Mesodermal cell (in vitro differentiated cells): ENCODE data around the gene ANKRD36C.
"Not testable (repeated sequence)": the region's sequence is repeated elsewhere in the genome, so short reads cannot be mapped to it uniquely, and the experiment has no call there.

Source experiments
- H3K27ac ChIP-seq: 2 replicates; pipeline ENCODE4 v1.7.0; 2013; ENCODE audit warnings: mild to moderate bottlenecking, low read depth, low read length, moderate library complexity; ENCODE audit not compliant: severe bottlenecking
- H3K36me3 ChIP-seq: 2 replicates; pipeline ENCODE4 v1.7.1; 2013; ENCODE audit warnings: mild to moderate bottlenecking, low read length, moderate library complexity; ENCODE audit not compliant: control insufficient read depth, insufficient read depth
- H3K4me1 ChIP-seq: one replicate; pipeline ENCODE4 v1.7.1; 2013; ENCODE audit warnings: mild to moderate bottlenecking, low read length; ENCODE audit not compliant: insufficient read depth, control insufficient read depth, poor library complexity, severe bottlenecking
- H3K4me3 ChIP-seq: 2 replicates; pipeline ENCODE4 v1.7.0; 2013; ENCODE audit warnings: low read length, control low read depth, mild to moderate bottlenecking; ENCODE audit not compliant: insufficient read depth, poor library complexity, severe bottlenecking; ENCODE audit errors: extremely low read depth
- H3K9me3 ChIP-seq: 2 replicates; pipeline ENCODE4 v1.7.1; 2013; ENCODE audit warnings: mild to moderate bottlenecking, low read length, moderate library complexity; ENCODE audit not compliant: control insufficient read depth
- WGBS, 2 experiments: methylation state at CpG; one replicate each; pipeline ENCODE4 v1.1.5; 2013; ENCODE audit warnings: missing lambda C conversion rate in 2 of 2; ENCODE audit not compliant: insufficient coverage in 2 of 2; 5-methylcytosine and 5-hydroxymethylcytosine counted together

ANKRD36C gene

GRCh38 chr2:96022126-96022525, 30.5 kb upstream of the ANKRD36C start:
- H3K9me3 ChIP-seq, H3K4me3 ChIP-seq, H3K4me1 ChIP-seq, H3K36me3 ChIP-seq, H3K27ac ChIP-seq: not testable (repeated sequence)
- WGBS, 2 experiments, result 88 to 93% methylated on average over 6 of the region's 7 CpGs

GRCh38 chr2:96021142-96021541, 29.5 kb upstream of the ANKRD36C start:
- H3K27ac ChIP-seq, H3K4me3 ChIP-seq: not testable (repeated sequence)
- 74 to 93% methylated on average over 2 to 3 of the region's 4 CpGs for WGBS, 2 experiments

GRCh38 chr2:96019909-96020590, 28.4 kb upstream of the ANKRD36C start:
- H3K4me1 ChIP-seq, H3K27ac ChIP-seq, H3K9me3 ChIP-seq, H3K4me3 ChIP-seq, H3K36me3 ChIP-seq: not testable (repeated sequence)
- no CpG with 5 or more reads among the region's 9 CpGs for WGBS, 2 experiments

More at GRCh38 chr2:96021142-96021541, 29.5 kb upstream of the ANKRD36C start:
- not testable (repeated sequence) for H3K9me3 ChIP-seq, H3K4me1 ChIP-seq, H3K36me3 ChIP-seq

GRCh38 chr2:96016321-96016720, 24.7 kb upstream of the ANKRD36C start:
- not testable (repeated sequence) for H3K4me1 ChIP-seq, H3K4me3 ChIP-seq, H3K9me3 ChIP-seq, H3K36me3 ChIP-seq, H3K27ac ChIP-seq
- WGBS, 2 experiments, result no CpG with 5 or more reads among the region's 4 CpGs

GRCh38 chr2:96012792-96013264, 21.2 kb upstream of the ANKRD36C start:
- not testable (repeated sequence) for H3K4me3 ChIP-seq, H3K27ac ChIP-seq, H3K4me1 ChIP-seq, H3K36me3 ChIP-seq, H3K9me3 ChIP-seq
- 50 to 67% methylated on average over 1 of the region's 1 CpG for WGBS, 2 experiments

- H3K9me3 ChIP-seq, H3K36me3 ChIP-seq, H3K4me1 ChIP-seq, H3K4me3 ChIP-seq, H3K27ac ChIP-seq: not testable (repeated sequence)
- WGBS, 2 experiments, result 93 to 96% methylated on average over 7 to 8 of the region's 8 CpGs
These were observed 20.6 kb upstream of the ANKRD36C start for GRCh38 chr2:96012086-96012791.

GRCh38 chr2:96011129-96011455, 19.5 kb upstream of the ANKRD36C start:
- not testable (repeated sequence) for H3K36me3 ChIP-seq, H3K9me3 ChIP-seq, H3K27ac ChIP-seq, H3K4me1 ChIP-seq, H3K4me3 ChIP-seq
- 17 to 23% methylated on average over 1 to 3 of the region's 4 CpGs for WGBS, 2 experiments

GRCh38 chr2:96010320-96011128, 18.9 kb upstream of the ANKRD36C start:
- not testable (repeated sequence) for H3K4me1 ChIP-seq, H3K36me3 ChIP-seq, H3K9me3 ChIP-seq, H3K27ac ChIP-seq
- H3K4me3 ChIP-seq, result peak overlapping the region; percentile 34
- WGBS, 2 experiments, result 0 to 2% methylated on average over 9 to 10 of the region's 65 CpGs

GRCh38 chr2:96009833-96010232, 18.2 kb upstream of the ANKRD36C start:
- H3K9me3 ChIP-seq, result not testable (repeated sequence)
- peak overlapping the region; percentile 34 for H3K4me3 ChIP-seq
- WGBS, 2 experiments, result 34 to 47% methylated on average over 3 to 4 of the region's 10 CpGs

GRCh38 chr2:96008051-96008450, 16.4 kb upstream of the ANKRD36C start:
- not testable (repeated sequence) for H3K36me3 ChIP-seq, H3K4me3 ChIP-seq, H3K27ac ChIP-seq, H3K4me1 ChIP-seq, H3K9me3 ChIP-seq
- WGBS, 2 experiments, result 87 to 89% methylated on average over 6 of the region's 6 CpGs

More at GRCh38 chr2:96009833-96010232, 18.2 kb upstream of the ANKRD36C start:
- H3K27ac ChIP-seq, H3K36me3 ChIP-seq, H3K4me1 ChIP-seq: not testable (repeated sequence)

GRCh38 chr2:96006248-96006647, 14.6 kb upstream of the ANKRD36C start:
- WGBS, 2 experiments, result 65 to 75% methylated on average over 2 to 3 of the region's 5 CpGs

More at GRCh38 chr2:96006248-96006647, 14.6 kb upstream of the ANKRD36C start:
- H3K4me1 ChIP-seq, H3K27ac ChIP-seq, H3K36me3 ChIP-seq, H3K9me3 ChIP-seq, H3K4me3 ChIP-seq: not testable (repeated sequence)
